IMR-90 (cell line): ENCODE data around the gene SVIL.

Experiments used
- BHLHE40 ChIP-seq: fragments of 150-350 bp; IDR thresholded peaks from 2 replicates; pipeline ENCODE4 v1.6.1; 2016; ENCODE audit warnings: mild to moderate bottlenecking, low read depth, low read length
- CEBPB ChIP-seq: IDR thresholded peaks from 2 replicates; pipeline ENCODE4 v1.6.1; 2012; ENCODE audit warnings: low read depth, low read length, improper control_type of control experiment
- CTCF ChIP-seq: conservative IDR thresholded peaks from 2 replicates; pipeline ENCODE4 v1.5.1; 2012; ENCODE audit warnings: mild to moderate bottlenecking, low read depth, low read length, improper control_type of control experiment
- MXI1 ChIP-seq: IDR thresholded peaks from 2 replicates; pipeline ENCODE4 v1.6.1; 2012; ENCODE audit warnings: low read depth, mild to moderate bottlenecking, low read length, moderate library complexity, borderline replicate concordance
- POLR2A ChIP-seq: IDR thresholded peaks from 2 replicates; pipeline ENCODE4 v1.6.1; 2012; ENCODE audit warnings: mild to moderate bottlenecking, low read depth, low read length
- RAD21 ChIP-seq: IDR thresholded peaks from 2 replicates; pipeline ENCODE4 v1.6.1; 2012; ENCODE audit warnings: low read length, improper control_type of control experiment
- RCOR1 ChIP-seq: IDR thresholded peaks from 2 replicates; pipeline ENCODE4 v1.6.1; 2012; ENCODE audit warnings: mild to moderate bottlenecking, low read length, improper control_type of control experiment; ENCODE audit not compliant: insufficient replicate concordance

- TF ChIP-seq CTCF (no peak), CEBPB (no peak), POLR2A (no peak), BHLHE40 (no peak), MXI1 (no peak), RCOR1 (no peak), RAD21 (no peak)
These were observed 104.4 kb downstream of the SVIL start for GRCh38 chr10:29530112-29530976.
